HG03432 (cell line): ENCODE measurements around the gene HACD4.
A peak's percentile ranks its signal among the peaks of the same experiment; 100 is the strongest.
"Not testable (repeated sequence)": the region's sequence is repeated elsewhere in the genome, so short reads cannot be mapped to it uniquely, and the experiment has no call there.

Experiments
- ATAC-seq: cut with Tn5 transposase; IDR thresholded peaks from one replicate; pipeline ENCODE4 v1.9.1; 2021; ENCODE audit warnings: mild to moderate bottlenecking, moderate library complexity; ENCODE audit not compliant: unreplicated experiment

The HACD4 gene

GRCh38 chr9:21016701-21017491 is 14.5 kb downstream of the HACD4 start:
- no peak for ATAC-seq

- ATAC-seq, result no peak
Observed at GRCh38 chr9:21015995-21016394, 15.4 kb downstream of the HACD4 start.

- ATAC-seq, result no peak
Observed at GRCh38 chr9:21015129-21015815, 16.2 kb downstream of the HACD4 start.

- ATAC-seq, result no peak
Observed at GRCh38 chr9:21002040-21002439, 29.4 kb downstream of the HACD4 start.

GRCh38 chr9:21001581-21001980 is 29.9 kb downstream of the HACD4 start:
- ATAC-seq, result no peak

- ATAC-seq, result peak; percentile 82
Observed at GRCh38 chr9:20997503-20998076, 33.9 kb downstream of the HACD4 start.

GRCh38 chr9:20996809-20997208 is 34.6 kb downstream of the HACD4 start:
- ATAC-seq, result no peak

GRCh38 chr9:20995616-20996015 is 35.8 kb downstream of the HACD4 start:
- ATAC-seq, result no peak

GRCh38 chr9:20994486-20994885 is 37.0 kb downstream of the HACD4 start:
- ATAC-seq, result no peak

GRCh38 chr9:20990867-20991266 is 40.6 kb downstream of the HACD4 start:
- ATAC-seq, result no peak

- no peak for ATAC-seq
Observed at GRCh38 chr9:20989923-20990341, 41.5 kb downstream of the HACD4 start.

GRCh38 chr9:20988671-20989315 is 42.6 kb downstream of the HACD4 start:
- no peak for ATAC-seq

GRCh38 chr9:20988061-20988460 is 43.4 kb downstream of the HACD4 start:
- ATAC-seq, result no peak

- ATAC-seq, result no peak
Observed at GRCh38 chr9:20987521-20987920, 43.9 kb downstream of the HACD4 start.

- no peak for ATAC-seq
Observed at GRCh38 chr9:20985851-20986600, 45.4 kb downstream of the HACD4 start.

- no peak for ATAC-seq
Observed at GRCh38 chr9:20984506-20984905, 46.9 kb downstream of the HACD4 start.

GRCh38 chr9:20981486-20981885 is 50.0 kb downstream of the HACD4 start:
- ATAC-seq, result no peak

- ATAC-seq, result peak; percentile 83
Observed at GRCh38 chr9:20980832-20981455, 50.5 kb downstream of the HACD4 start.

- no peak for ATAC-seq
Observed at GRCh38 chr9:20978249-20978648, 53.2 kb downstream of the HACD4 start.

GRCh38 chr9:20974191-20974938 is 57.1 kb downstream of the HACD4 start:
- ATAC-seq, result not testable (repeated sequence)
